ENCODE data around the gene SPAG16.
"Not testable (repeated sequence)": the region's sequence is repeated elsewhere in the genome, so short reads cannot be mapped to it uniquely, and the experiment has no call there.

SPAG16 gene

DNA sequence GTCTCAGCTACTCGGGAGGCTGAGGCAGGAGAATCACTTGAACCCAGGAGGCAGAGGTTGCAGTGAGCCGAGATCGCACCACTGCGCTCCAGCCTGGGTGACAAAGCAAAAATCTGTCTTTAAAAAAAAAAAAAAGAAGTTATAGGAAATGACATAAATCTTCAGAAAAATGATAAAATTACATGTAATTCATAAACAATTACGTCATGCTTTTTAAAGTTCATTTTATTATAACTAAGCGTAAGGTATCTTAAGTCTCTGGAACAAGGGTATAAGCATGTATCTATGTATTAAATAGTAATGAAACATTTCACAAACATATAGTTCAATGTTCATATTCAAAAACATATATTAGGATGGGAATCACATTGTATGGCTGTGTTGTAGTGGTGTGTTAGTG is 425.9 kb downstream of the SPAG16 start:
- Histone ChIP-seq H3K27ac (ENCODE audit: low read depth, low read length, poor library complexity, severe bottlenecking) (no peak overlapping the region), H3K27me3 (ENCODE audit: insufficient read depth, low read length) (no peaks in the 10 kb centered on the region), H3K4me2 (ENCODE audit: low read length) (no peak overlapping the region), H3F3A (ENCODE audit: insufficient read depth, low read length) (no peaks in the 10 kb centered on the region), H4K20me1 (ENCODE audit: insufficient read depth, low read length) (no peaks in the 10 kb centered on the region), H3K9ac (ENCODE audit: low read length) (no peak overlapping the region), H3K4me1 (ENCODE audit: insufficient read depth, low read length, severe bottlenecking) (no peaks in the 10 kb centered on the region), H3K9me2 (ENCODE audit: low read depth, low read length) (no peaks in the 10 kb centered on the region), H3K9me3 (ENCODE audit: low read length) (no peaks in the 10 kb centered on the region), H3K79me2 (ENCODE audit: insufficient read depth, low read length) (no peaks in the 10 kb centered on the region), H3K4me3 (ENCODE audit: low read depth, low read length, poor library complexity, severe bottlenecking) (no peak overlapping the region), H3K36me3 (ENCODE audit: insufficient read depth, low read length) (no peaks in the 10 kb centered on the region), H2AFZ (ENCODE audit: low read length) (no peak overlapping the region)
- TF ChIP-seq, protein P1, sequence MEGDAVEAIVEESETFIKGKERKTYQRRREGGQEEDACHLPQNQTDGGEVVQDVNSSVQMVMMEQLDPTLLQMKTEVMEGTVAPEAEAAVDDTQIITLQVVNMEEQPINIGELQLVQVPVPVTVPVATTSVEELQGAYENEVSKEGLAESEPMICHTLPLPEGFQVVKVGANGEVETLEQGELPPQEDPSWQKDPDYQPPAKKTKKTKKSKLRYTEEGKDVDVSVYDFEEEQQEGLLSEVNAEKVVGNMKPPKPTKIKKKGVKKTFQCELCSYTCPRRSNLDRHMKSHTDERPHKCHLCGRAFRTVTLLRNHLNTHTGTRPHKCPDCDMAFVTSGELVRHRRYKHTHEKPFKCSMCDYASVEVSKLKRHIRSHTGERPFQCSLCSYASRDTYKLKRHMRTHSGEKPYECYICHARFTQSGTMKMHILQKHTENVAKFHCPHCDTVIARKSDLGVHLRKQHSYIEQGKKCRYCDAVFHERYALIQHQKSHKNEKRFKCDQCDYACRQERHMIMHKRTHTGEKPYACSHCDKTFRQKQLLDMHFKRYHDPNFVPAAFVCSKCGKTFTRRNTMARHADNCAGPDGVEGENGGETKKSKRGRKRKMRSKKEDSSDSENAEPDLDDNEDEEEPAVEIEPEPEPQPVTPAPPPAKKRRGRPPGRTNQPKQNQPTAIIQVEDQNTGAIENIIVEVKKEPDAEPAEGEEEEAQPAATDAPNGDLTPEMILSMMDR (IDR thresholded peaks at IDR 0.05; ENCODE audit: low read length) = no peak
- no peak for TF ChIP-seq EZH2 (IDR thresholded peaks at IDR 0.05; ENCODE audit: borderline replicate concordance, low read length)

DNA sequence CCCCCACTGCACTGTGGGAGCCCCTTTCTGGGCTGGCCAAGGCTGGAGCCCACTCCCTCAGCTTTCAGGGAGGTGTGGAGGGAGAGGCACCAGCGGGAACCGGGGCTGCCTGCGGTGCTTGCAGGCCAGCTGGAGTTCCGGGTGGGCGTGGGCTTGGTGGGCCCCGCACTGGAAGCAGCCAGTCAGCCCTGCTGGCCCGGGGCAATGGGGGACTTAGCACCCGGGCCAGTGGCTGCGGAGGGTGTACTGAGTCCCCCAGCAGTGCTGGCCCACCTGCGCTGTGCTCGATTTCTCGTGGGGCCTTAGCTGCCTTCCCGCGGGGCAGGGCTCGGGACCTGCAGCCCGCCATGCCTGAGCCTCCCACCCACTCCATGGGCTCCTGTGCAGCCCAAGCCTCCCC is 434.1 kb downstream of the SPAG16 start:
- not testable (repeated sequence) for H3K9me2 ChIP-seq (ENCODE audit: low read depth, low read length); H3K79me2 ChIP-seq (ENCODE audit: insufficient read depth, low read length); H3K9me3 ChIP-seq (ENCODE audit: low read length); H3K4me1 ChIP-seq (ENCODE audit: insufficient read depth, low read length, severe bottlenecking); H3K4me2 ChIP-seq (ENCODE audit: low read length); H3K27ac ChIP-seq (ENCODE audit: low read depth, low read length, poor library complexity, severe bottlenecking); H2AFZ ChIP-seq (ENCODE audit: low read length); H3K4me3 ChIP-seq (ENCODE audit: low read depth, low read length, poor library complexity, severe bottlenecking); H3K27me3 ChIP-seq (ENCODE audit: insufficient read depth, low read length); H3K36me3 ChIP-seq (ENCODE audit: insufficient read depth, low read length); H3K9ac ChIP-seq (ENCODE audit: low read length); H4K20me1 ChIP-seq (ENCODE audit: insufficient read depth, low read length); H3F3A ChIP-seq (ENCODE audit: insufficient read depth, low read length)

DNA sequence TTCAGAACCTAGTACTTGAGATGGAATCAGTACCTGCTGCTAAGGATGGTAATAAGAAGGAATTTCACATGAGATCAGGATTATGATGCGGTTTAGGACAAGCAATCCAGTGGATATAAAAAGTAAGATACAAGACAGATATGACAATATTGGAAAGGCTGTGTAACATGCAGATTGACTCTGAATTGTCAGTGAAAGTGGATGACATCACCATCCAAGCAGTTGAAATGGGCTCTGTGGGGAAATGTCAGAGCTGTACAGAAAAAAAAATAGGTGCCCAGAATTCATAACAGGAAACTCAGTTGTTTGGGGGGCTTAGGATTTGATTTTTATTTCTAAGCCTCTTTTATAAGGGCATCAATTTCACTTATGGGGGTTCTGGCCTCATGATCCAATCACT is 438.3 kb downstream of the SPAG16 start:
- Histone ChIP-seq H3K9me3 (ENCODE audit: low read length) (no peaks in the 10 kb centered on the region), H3K4me2 (ENCODE audit: low read length) (no peak overlapping the region), H3K79me2 (ENCODE audit: insufficient read depth, low read length) (no peaks in the 10 kb centered on the region), H3F3A (ENCODE audit: insufficient read depth, low read length) (no peaks in the 10 kb centered on the region), H3K27me3 (ENCODE audit: insufficient read depth, low read length) (no peaks in the 10 kb centered on the region), H2AFZ (ENCODE audit: low read length) (no peak overlapping the region), H3K27ac (ENCODE audit: low read depth, low read length, poor library complexity, severe bottlenecking) (no peak overlapping the region), H3K4me3 (ENCODE audit: low read depth, low read length, poor library complexity, severe bottlenecking) (no peak overlapping the region), H3K9me2 (ENCODE audit: low read depth, low read length) (no peaks in the 10 kb centered on the region), H3K9ac (ENCODE audit: low read length) (no peak overlapping the region), H3K4me1 (ENCODE audit: insufficient read depth, low read length, severe bottlenecking) (no peaks in the 10 kb centered on the region), H4K20me1 (ENCODE audit: insufficient read depth, low read length) (no peaks in the 10 kb centered on the region), H3K36me3 (ENCODE audit: insufficient read depth, low read length) (no peaks in the 10 kb centered on the region)
- TF ChIP-seq EZH2 (IDR thresholded peaks at IDR 0.05; ENCODE audit: borderline replicate concordance, low read length) = no peak
- TF ChIP-seq, protein P1 (IDR thresholded peaks at IDR 0.05; ENCODE audit: low read length) = no peak

DNA sequence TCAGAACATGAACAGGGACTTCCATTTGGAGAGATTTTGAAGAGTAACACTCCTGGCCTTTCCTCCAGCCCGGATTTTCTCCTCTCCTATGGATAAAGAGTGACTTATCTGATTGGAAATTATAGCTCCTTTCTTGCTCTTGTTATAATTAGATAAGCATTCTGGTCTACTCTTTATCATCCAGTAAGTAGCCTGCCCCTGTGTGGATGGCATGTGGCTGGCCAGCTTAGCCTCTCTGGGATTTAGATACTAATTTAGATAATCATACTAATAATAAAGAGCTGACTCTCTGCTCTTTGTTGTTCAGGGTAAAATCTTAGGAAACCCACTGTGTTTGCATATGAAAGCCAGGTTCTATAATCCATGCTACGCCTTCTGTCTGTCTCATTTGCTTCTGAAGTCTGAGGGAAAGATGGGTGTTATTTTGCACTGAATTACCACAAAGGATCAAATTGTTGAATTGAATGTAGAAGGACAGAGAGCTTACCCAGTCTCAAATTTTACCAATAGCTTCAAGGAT is 438.8 kb downstream of the SPAG16 start:
- Histone ChIP-seq H3K4me1 (ENCODE audit: insufficient read depth, low read length, severe bottlenecking) (no peaks in the 10 kb centered on the region), H3K4me2 (ENCODE audit: low read length) (no peak overlapping the region), H3K27me3 (ENCODE audit: insufficient read depth, low read length) (no peaks in the 10 kb centered on the region), H3K36me3 (ENCODE audit: insufficient read depth, low read length) (no peaks in the 10 kb centered on the region), H3K27ac (ENCODE audit: low read depth, low read length, poor library complexity, severe bottlenecking) (no peak overlapping the region), H3K4me3 (ENCODE audit: low read depth, low read length, poor library complexity, severe bottlenecking) (no peak overlapping the region), H3K79me2 (ENCODE audit: insufficient read depth, low read length) (no peaks in the 10 kb centered on the region), H4K20me1 (ENCODE audit: insufficient read depth, low read length) (no peaks in the 10 kb centered on the region), H2AFZ (ENCODE audit: low read length) (no peak overlapping the region), H3K9me2 (ENCODE audit: low read depth, low read length) (no peaks in the 10 kb centered on the region), H3K9ac (ENCODE audit: low read length) (no peak overlapping the region), H3K9me3 (ENCODE audit: low read length) (no peaks in the 10 kb centered on the region), H3F3A (ENCODE audit: insufficient read depth, low read length) (no peaks in the 10 kb centered on the region)
- TF ChIP-seq, protein P1 (IDR thresholded peaks at IDR 0.05; ENCODE audit: low read length) = no peak
- TF ChIP-seq EZH2 (IDR thresholded peaks at IDR 0.05; ENCODE audit: borderline replicate concordance, low read length) = no peak

Data from OCI-LY1 (cell line).